ENCODE measurements around the gene UTS2R.
"Not testable (repeated sequence)": the region's sequence is repeated elsewhere in the genome, so short reads cannot be mapped to it uniquely, and the experiment has no call there.

The UTS2R gene

DNA sequence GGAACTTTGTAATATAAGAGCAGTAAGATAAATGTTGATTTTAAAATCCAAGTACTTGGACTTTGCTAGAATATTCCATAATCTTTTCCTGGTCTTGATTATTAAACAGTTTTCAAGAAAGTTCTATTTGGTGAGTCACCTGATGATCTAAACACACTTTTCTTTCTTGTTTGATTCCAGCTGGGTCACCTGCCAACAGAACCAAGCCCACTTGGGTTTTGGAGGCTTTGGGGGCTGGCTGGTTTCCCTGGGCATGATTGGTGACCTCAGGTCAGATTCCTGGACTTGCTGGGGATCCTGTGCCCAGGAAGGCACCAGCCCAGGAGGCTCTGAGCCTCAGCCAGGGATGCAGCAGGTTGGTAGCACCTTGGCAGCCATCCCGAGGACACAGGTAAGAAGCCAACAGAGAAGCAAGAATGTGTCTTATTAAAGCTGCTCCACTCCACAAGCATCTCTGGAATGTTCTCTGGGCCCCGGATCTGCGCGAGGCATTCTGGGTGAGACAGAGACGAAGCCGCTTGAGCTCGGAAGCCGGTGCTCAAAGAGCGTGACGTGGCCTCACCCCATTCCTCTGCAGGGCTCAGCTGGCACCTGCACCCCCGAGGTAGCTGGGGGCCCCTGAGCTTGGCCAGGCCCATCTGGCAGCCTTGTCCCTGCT lies 15.7 kb upstream of the UTS2R start:
- no peak for DNase-seq

DNA sequence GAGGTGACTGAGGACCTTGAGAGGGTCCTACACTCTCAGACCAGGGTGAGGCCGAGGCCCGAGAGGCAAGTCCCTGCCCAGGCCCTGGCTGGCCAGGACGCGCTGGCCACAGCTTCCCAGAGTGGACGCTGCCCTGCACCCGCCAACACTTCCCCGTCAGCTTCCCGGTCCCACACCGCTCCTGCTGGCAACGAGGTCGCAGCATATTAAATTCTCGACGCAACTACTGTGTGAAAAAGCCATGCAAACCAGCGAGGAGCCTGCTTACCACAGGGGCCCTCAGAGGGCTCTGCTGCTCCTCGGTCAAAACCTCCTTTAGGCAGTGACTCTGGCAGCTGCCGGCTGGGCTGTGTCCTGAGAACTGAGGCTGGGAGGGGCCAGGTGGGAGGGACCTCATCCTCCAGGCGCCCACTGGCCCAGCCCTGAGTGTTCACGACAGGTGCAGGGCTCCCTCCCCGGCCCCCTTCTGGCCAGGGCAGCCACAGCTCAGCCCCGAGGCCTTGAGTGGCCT lies 14.7 kb upstream of the UTS2R start:
- DNase-seq, result no peak

DNA sequence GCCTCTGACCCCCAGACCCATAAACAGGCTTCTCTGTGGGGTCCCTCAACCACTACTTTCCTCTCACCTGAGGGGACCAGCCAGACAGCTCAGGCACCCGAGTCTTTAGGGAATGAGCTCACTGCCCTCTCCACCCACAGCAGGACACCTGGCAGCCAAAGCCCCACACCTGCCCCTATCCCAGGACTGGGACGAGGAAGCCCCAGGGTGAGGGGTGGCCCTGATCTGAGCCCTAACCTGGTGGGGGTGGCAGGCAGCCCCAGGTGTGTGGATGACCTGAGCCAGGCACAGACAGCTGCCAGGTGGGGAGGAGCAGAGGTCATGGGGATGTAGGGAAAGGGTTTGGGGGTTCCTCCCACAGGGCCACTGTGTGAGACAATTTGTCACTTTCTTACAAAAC lies 14.2 kb upstream of the UTS2R start:
- no peak for DNase-seq

DNA sequence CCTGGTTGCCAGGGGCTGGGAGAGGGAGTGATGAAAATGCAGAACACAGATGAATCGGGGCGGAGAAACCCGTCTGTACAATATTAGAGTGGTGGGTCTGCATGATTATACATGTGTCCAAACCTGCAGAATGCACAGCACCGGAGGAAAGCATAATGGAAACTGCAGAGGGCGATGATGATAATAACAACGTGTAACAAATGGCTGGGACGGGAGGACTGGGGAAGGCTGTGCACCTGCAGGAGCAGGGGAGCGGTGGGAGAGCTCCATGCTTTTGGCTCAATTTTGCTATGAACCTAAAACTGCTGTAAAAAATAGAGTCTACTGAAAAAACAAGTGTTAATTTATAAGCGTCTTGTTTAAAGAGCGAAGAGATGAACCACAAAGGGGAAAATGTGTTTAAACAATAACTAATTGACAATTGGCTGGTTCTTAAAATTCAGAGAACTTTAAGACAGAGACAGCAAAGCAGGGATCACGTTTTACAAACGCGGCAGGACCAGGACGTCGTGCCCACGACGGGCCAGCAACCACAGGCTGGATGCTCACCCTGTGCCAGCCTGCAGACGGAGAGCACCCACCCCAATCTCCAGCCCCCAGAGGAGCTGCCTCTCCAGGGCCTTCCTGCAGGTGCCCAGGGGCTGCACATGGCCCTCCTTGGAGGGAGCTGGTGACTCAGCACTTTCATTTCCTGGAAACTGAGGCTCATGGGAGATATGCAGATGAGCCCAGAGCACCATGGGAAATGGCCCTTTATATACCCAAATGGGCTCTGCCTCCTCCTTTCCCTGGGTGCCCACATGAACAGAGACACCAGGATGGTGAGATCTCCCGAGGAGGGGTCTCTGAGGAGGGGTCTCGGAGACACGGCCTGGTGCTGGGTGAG lies 12.9 kb upstream of the UTS2R start, which contains the start of gene TEX19:
Gene TEX19 (plus strand): TSS at position 783 of the 886 bp plus-strand sequence. CDS start 2,904 bp downstream, outside the sequence.
- DNase-seq, result no peak

DNA sequence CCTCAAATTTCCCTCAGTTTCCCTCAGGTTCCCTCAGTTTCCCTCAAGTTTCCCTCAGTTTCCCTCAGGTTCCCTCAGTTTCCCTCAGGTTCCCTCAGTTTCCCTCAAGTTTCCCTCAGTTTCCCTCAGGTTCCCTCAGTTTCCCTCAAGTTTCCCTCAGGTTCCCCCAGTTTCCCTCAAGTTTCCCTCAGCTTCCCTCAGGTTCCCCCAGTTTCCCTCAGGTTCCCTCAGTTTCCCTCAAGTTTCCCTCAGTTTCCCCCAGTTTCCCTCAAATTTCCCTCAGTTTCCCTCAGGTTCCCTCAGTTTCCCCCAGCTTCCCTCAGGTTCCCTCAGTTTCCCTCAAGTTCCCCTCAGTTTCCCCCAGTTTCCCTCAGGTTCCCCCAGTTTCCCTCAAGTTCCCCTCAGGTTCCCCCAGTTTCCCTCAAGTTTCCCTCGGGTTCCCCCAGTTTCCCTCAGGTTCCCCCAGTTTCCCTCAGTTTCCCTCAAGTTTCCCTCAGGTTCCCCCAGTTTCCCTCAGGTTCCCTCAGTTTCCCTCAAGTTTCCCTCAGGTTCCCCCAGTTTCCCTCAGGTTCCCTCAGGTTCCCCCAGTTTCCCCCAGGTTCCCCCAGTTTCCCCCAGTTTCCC lies 12.0 kb upstream of the UTS2R start:
- not testable (repeated sequence) for DNase-seq

DNA sequence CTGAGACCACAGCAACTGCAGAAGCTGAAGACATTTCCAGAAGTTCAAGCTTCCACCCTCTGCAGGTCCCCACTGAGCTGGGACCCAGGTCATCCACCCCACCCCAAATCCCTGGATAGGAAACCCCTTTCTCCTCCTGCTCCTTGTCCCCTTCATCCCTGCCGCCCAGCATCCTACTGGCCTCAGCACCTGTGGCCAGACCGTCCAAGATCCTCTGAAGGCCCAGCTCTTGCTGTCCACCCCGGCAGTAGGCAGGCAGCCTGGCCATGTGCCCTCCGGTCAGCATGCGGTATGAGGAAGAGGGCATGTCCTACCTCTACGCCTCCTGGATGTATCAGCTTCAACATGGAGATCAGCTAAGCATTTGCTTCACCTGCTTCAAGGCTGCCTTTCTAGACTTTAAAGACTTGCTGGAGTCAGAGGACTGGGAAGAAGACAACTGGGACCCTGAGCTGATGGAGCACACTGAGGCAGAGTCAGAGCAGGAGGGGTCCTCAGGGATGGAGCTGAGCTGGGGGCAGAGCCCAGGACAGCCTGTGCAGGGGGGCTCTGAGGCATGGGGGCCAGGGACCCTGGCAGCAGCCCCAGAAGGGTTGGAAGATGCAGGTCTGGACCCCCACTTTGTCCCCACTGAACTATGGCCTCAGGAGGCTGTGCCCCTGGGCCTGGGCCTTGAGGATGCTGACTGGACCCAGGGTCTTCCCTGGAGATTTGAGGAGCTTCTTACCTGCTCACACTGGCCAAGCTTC lies 9.5 kb upstream of the UTS2R start:
- DNase-seq, result no peak

DNA sequence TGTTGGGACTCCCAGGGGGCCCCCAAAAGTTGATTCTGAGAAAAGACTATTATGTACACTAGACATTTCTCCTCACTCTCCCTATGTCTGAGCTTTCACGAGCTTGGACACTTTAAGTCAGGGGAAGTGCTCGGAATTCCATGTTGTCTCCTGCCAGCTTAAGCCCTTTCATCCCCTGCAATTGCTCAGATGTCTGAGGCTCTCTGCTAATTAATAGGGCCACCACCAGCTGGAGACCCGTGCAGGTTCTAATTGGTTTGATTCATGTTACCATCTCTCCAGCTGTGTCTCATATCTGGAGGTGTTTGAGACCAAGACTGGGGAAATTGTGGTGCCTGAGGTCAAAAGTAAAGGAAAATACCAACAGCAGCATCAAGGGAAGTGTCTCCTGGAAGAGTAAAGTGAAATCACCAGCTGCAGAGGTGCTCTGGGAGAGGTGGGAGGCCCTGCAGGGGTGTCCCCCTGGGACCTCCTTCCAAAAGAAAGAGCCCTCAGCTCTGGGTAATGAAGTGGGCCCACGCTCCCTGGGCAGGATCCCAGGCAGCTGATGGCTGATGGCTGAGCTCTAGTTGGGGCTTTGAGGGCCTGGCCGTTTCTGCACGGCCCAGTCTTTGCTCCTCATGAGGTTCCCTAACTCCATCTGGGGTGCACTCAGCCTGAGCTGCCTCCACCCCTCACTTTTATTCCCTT lies 5.8 kb upstream of the UTS2R start:
- DNase-seq, result no peak

DNA sequence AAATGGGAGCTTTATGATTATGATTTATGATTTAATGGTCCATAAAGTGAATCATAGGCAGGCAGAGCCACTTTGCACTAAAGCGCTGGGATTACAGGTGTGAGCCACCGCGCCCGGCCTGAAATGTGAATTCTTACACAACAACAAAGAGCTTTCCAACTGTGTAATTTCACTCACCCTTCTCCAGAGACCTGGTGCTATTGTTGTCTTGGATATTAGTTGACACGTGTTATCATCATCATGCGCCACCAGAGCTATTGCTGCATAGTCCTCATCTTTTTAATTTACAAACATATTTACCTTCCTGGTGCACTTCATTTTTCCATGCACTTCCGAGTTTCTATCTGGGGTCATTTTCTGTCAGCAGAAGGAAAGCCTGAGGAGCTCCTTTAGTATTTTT lies 4.8 kb upstream of the UTS2R start:
- DNase-seq, result no peak

DNA sequence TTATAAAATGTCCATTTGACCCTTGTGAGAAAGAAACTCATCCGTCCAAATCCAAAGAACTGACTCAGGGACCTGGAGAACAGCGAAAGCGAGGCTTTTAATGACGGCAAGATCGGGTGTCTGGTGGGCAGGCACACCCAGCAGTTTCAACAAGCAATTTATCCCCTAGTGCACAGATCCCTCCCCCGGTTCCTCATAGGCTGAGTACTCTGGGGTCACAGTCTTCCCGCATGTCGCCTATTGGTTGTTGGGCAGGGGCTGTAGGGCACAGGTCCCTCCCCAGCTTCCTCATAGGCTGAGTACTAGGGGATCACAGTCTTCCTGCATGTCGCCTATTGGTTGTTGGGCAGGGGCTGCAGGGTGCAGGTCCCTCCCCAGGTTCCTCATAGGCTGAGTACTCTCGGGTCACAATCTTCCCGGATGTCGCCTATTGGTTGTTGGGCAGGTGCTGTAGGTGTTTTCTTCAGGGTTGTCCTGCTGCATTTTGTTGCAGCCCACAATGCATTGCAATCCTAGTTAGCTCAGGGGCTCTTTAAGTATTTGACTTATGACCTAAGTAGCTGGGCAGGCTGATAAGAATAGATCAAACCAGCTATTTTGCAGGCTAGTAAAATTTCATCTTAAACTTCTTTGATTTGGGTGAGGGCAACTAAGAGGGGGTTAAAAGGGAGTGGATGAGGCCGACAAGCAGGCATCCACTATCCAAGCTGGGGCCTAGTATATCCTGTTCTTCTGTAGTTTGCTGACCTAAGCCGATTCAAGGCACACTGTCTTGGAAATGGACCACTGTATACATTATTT lies 3.6 kb upstream of the UTS2R start:
- DNase-seq, result no peak

DNA sequence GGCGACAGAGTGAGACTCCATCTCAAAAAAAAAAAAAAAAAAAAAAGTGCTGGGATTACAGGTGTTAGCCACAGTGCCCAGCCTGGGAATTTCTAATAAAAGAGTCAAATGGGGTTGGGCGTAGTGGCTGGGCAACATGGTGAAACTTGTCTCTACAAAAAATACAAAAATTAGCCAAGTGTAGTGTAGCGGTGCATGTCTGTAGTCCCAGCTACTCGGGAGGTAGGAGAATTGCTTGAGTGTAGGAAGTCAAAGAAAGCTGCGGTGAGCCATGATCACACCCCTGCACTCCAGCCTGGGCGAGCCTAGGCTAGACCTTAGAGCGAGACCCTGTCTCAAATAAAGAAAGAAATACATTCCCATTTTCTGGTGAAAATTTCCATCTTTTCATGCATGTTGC lies 2.4 kb upstream of the UTS2R start:
- DNase-seq, result no peak

DNA sequence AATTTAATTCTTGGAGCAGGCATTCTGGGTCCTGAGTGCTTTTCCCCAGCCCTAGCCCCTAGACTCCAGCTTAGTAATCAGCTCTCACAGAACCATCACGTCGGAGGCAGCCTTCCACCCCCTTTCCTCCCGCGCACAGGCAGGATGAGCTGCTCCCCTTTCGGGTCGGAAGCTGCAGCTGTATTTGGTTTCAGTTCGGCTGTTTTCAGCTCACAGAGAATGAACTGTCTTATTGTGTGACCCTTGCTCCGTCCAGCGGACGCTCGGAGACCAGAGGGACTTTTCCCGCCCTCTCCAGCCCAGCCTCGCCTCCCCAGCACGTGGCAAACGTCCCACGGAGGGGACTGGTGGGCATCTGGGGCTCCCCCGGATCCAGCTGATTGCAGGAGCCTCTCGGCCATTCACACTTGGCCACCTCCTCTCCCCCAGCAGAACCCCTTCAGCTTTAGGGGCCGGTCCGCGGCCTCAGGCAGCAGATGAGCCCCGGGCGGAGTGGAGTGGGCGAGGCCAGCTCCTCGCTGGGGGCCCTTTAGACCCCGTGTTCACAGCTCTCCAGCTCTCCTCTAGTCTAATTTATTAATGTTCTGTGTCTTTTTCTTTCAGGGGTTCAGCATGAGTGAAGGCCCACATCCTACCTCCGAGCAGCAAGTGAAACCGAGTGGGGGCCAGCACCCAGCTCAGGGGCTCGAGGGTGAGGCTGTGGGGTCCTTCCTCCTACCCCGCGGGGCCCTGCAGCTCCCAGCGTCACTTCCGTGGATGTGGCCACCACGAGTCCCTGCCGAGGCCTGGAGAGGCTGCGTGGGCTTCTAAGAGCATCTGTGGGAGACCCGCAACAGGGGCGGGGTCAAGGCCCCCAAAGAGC lies 863 bp upstream of the UTS2R start:
- no peak for DNase-seq

DNA sequence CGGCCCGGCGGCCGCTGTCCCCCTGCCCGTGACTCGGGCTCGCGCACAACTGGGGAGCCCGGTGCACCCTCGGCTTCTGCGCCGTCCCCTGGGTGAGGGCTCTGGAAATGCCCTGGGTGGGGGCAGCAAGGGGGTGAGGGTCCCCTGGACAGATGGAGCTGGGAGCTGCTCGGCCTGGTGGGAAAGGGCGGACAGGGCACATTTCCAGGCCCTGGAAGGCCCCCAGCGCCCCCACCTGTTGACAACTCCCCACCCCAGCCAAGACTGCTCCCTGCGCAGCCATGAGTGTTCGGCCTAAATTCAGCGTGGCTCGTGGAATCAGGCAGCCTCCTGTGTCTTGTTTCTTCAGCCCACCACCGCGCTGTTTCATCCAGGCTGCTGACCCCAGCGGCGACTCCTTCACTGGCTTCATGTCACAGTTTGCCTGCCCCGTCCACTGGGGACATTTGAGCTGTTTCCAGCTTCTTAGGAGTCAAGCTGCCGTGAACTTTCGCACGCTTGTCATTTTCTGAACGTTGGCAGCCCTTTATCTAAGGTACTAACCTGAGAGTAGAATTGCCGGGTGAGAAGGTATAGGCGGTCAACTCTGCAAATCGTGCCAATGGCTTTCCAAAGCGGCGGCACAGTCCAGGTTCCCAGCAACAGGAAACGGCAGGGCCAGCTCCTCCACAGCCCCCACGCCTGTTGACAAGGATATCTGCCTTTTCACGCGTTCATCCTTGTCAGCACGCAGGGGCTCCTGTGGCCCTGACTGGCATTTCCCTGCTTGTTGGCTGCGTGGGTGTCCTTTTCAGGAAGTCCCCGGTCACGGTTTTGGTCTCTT lies 895 bp downstream of the UTS2R start:
- DNase-seq, result no peak

DNA sequence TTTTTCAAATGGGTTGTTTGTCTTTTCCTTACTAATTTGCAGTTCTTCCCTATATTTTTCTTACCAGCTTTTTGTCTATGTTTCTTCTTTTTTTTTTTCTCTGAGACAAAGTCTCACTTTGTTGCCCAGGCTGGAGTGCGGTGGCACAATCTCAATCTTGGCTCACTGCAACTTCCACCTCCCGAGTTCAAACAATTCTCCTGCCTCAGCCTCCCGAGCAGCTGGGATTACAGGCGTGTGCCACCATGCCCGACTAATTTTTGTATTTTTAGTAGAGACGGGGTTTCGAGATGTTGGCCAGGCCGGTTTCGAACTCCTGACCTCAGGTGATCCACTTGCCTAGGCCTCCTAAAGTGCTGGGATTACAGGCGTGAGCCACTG lies 1.5 kb downstream of the UTS2R start:
- DNase-seq, result not testable (repeated sequence)

DNA sequence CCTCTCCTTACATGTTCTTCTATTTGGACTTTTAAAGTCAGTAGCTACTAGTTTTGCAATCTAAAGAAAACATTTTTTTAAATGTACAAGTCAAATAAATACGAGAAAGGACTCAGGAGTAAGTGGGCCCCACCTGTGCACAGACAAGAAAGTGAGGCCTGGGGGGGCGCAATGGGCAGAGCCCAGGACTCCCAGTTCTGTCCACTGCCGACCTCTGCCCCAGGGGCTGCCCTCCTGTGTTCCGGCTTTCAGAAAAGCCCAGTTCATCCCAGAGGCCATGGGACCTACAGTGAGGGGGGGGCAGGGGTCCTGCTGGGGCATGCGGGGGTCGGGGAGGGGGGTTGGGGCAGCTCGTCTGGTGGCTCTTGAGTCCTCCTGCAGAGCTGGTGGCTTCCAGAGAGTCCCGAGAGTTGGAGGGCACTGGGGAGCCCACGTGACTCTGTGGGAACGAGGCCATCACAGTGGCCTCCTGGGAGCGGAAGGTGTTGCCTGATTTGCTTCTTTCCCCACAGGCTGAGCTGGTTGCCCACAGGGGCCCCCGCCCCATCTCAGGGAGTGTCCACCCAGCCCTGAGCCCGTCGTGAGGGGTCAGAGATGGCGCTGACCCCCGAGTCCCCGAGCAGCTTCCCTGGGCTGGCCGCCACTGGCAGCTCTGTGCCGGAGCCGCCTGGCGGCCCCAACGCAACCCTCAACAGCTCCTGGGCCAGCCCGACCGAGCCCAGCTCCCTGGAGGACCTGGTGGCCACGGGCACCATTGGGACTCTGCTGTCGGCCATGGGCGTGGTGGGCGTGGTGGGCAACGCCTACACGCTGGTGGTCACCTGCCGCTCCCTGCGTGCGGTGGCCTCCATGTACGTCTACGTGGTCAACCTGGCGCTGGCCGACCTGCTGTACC lies 2.4 kb downstream of the UTS2R start:
- DNase-seq, result no peak

DNA sequence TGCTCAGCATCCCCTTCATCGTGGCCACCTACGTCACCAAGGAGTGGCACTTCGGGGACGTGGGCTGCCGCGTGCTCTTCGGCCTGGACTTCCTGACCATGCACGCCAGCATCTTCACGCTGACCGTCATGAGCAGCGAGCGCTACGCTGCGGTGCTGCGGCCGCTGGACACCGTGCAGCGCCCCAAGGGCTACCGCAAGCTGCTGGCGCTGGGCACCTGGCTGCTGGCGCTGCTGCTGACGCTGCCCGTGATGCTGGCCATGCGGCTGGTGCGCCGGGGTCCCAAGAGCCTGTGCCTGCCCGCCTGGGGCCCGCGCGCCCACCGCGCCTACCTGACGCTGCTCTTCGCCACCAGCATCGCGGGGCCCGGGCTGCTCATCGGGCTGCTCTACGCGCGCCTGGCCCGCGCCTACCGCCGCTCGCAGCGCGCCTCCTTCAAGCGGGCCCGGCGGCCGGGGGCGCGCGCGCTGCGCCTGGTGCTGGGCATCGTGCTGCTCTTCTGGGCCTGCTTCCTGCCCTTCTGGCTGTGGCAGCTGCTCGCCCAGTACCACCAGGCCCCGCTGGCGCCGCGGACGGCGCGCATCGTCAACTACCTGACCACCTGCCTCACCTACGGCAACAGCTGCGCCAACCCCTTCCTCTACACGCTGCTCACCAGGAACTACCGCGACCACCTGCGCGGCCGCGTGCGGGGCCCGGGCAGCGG lies 3.2 kb downstream of the UTS2R start:
- DNase-seq, result no peak

DNA sequence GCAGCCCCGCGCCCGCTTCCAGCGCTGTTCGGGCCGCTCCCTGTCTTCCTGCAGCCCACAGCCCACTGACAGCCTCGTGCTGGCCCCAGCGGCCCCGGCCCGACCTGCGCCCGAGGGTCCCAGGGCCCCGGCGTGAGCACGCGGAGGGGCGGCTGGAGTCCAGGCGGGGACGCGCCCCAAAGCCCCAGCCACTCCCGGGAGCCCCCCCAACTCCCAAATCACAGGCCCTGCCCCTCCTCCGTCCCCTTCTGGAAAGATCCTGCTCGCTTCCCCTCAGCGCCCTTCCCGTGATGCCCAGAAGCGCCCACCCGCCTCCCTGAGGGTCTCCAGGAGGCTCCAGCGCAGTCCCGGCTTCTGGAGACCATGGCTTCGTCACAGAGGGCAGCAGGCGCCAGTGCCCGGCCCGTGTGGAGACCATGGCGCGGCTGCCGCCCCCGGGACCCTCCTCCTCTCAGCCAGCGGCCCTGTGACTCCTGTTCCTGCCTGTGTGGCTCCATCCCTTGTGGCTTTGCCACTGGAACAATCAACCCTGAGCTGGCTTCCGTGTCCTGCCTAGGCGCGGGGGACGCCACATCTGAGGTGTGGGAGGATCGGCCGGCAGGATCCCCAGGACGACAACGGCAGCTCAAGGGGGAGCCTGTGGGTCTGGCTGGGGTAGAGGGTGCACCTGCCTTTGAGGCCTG lies 3.9 kb downstream of the UTS2R start:
- DNase-seq, result no peak

Measured in hippocampal formation (tissue), 2 donors.